Stimulated activated CD4-positive, alpha-beta T cell treated with anti-CD3 and anti-CD28 coated beads, Interleukin-1b, Interleukin-23, amount 100 ng/mL, for 48 hours (primary cell): Measurements from ENCODE around the gene NCOA6.
"Not testable (repeated sequence)": the region's sequence is repeated elsewhere in the genome, so short reads cannot be mapped to it uniquely, and the experiment has no call there.

Experiments used
- DNase-seq: peaks from one replicate; pipeline ENCODE4 v3.0.0-alpha.2; 2020

Gene NCOA6

DNA sequence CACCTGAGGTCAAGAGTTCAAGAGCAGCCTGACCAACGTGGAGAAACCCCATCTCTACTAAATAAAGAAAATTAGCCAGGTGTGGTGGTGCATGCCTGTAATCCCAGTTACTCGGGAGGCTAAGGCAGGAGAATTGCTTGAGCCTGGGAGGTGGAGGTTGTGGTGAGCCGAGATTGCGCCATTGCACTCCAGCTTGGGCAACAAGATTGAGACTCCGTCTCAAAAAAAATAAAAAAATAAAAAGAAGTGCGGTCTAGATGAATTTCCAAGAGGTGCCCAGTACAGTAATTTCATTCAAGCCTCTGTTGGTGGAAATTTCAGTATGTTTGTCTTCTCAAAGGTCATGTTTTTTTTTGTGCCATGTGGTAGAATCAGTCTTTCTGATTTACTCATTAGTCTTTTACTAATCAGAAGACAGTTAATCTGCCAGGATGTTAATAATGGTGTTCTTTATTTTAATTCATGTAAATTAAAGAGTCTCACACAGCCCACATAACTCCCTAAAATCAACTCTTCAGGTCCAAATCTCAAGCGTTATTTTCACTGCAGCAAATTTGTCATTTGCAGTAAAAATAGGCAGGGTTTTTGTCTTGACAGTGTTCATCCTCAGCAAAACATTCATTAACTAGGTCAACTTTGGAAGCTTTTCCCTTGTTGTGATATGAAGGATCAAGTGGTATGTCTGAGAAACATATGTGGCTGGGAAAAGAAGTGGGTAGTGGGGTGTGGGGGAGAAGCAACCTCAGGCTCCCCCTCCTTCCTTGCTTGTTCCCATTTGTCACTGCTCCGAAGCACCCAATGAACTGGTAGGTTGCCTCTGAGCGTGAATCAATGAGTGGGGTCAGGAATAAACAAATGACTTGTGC lies 108.0 kb downstream of the NCOA6 start:
- no peak for DNase-seq

GRCh38 chr20:34716921-34717229 lies 108.6 kb downstream of the NCOA6 start:
- no peak for DNase-seq

GRCh38 chr20:34715384-34715783 lies 110.1 kb downstream of the NCOA6 start:
- DNase-seq, result no peak

GRCh38 chr20:34713944-34714515 lies 111.4 kb downstream of the NCOA6 start:
- not testable (repeated sequence) for DNase-seq

GRCh38 chr20:34713194-34713943 lies 112.1 kb downstream of the NCOA6 start:
- DNase-seq, result peak; percentile 8

DNA sequence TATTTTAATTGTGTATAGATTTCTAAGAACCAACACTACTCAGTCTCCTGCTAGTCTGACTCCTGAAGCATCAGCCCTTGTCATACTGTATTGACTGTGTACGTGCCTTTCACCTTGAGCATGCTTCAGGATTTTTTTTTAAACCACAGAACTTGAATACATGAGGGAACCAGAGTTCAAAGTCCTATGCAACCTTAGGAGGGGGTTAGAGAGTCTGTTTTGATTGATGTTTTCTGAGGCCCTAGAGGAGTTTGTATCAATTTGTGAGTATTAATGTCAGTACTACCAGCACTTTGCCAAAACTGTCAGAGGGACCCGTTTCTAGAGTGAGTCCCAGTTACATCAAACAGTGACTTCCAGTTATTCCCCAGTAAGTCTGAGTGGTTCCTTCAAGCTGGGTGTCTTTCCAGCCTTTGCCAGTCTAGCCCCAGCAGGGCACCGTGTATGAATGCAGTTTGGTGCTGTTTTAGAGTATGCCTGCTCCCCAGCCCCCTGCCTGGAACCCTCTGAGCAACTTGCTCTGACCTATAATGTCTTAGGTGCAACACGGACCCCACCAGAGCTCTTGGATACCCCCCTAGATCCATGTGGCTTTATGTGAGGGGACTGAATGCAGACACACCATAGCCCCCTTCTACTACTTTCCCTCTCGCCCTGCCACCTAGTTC lies 112.8 kb downstream of the NCOA6 start:
- no peak for DNase-seq

GRCh38 chr20:34711813-34712430 lies 113.5 kb downstream of the NCOA6 start:
- DNase-seq, result no peak

GRCh38 chr20:34710861-34711574 lies 114.4 kb downstream of the NCOA6 start:
- DNase-seq, result no peak

- no peak for DNase-seq
These were observed 114.9 kb downstream of the NCOA6 start for GRCh38 chr20:34710568-34710839.

- DNase-seq, result no peak
These were observed 115.5 kb downstream of the NCOA6 start for GRCh38 chr20:34709831-34710567.

DNA sequence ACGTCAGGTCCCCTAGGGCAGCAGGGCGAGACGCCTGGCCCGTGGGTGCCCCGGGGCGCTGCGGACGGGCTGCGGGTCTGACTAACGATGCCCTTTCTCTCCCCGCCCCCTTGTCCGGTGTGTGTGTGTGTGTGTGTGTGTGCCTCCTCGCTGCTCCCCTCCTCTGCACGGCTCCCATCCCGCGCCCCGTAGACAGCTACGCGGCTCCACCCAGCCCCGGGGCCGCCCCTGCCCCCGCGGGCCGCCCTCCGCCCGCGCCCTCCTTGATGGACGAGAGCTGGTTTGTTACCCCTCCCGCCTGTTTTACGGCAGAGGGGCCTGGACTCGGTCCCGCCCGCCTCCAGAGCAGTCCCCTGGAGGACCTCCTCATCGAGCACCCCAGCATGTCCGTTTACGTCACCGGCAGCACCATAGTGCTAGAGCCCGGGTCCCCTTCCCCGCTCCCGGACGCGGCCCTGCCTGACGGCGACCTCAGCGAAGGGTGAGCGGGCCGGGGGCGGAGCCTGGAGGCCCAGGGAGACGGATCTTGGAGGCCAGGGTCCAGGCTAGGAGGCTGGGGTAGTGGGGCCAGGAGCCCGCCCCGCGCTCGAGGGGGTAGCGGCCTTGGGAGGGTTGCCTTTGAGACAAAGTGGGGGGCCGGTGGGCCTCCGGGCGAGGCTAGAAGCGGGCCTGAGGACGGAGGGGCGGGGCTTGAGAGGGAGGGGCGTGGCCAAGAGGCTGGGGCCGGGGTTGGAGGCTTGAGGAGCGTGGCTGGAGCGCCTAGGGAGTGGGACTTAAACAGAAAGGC lies 116.2 kb downstream of the NCOA6 start:
- DNase-seq, result peak; percentile 85

DNA sequence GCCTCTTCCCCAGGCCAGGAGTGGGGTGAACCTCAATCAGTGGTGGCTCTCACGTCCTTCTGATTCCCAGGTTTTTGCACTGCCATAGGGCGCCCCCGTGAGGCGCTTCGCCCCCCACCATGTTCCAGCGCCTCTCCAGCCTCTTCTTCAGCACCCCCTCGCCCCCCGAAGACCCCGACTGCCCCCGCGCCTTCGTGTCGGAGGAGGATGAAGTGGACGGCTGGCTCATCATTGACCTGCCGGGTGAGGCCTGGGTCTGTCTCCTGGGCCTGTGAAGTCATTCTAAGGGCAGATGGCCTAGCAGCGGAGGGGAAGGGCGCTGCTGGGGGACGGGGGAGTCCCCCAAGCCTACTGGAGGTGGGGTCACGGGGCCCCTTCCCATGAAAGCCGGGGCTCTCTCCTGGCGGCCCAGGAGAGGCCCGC lies 116.8 kb downstream of the NCOA6 start:
- peak; percentile 42 for DNase-seq

- DNase-seq, result no peak
These were observed 118.3 kb downstream of the NCOA6 start for GRCh38 chr20:34706912-34707784.

- DNase-seq, result no peak
These were observed 119.1 kb downstream of the NCOA6 start for GRCh38 chr20:34706302-34706875.

DNA sequence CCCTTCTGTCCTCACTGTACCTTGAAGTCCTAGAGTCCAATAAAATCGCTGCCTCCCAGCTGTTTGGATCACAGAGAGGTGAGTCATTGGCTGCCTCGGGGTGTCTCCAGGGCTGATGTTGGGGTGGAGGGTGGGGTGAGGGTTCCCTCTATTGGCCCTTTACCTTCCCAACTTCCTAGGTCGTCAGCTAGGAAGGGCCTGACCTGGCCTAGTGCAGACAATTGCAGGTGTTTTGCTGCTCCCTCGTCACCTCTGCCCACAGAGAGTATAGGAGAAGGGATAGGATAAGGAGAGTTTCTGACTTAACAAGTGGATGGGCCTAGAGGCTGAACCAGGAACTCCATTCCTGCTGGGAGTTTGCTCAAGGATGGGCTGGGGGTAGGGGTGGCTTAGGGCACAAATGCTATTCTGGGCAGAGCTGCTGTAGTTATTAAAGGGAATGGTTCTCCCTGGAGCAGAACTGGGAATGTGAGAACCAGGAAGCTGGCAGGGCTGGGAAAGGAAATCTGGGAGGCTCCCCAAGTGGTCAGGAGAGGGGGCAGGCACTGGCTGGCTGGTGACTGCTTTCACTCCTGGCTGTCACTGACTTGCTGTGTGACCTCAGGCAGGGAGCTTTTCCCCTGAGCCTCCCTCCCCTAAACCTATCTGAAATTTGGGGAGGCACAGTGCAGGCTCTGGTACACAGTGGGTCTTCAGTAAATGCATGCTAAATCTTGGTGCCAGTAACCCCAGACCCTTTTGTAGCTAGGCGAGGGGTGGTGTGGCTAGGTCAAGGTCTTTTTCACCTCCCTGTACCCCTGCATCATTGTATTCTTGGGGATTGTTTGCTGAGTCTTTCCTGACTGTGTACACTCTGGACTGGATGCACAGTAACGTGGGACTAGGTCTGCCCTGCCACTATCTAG lies 119.8 kb downstream of the NCOA6 start:
- peak; percentile 15 for DNase-seq

- no peak for DNase-seq
These were observed 120.4 kb downstream of the NCOA6 start for GRCh38 chr20:34705008-34705396.

DNA sequence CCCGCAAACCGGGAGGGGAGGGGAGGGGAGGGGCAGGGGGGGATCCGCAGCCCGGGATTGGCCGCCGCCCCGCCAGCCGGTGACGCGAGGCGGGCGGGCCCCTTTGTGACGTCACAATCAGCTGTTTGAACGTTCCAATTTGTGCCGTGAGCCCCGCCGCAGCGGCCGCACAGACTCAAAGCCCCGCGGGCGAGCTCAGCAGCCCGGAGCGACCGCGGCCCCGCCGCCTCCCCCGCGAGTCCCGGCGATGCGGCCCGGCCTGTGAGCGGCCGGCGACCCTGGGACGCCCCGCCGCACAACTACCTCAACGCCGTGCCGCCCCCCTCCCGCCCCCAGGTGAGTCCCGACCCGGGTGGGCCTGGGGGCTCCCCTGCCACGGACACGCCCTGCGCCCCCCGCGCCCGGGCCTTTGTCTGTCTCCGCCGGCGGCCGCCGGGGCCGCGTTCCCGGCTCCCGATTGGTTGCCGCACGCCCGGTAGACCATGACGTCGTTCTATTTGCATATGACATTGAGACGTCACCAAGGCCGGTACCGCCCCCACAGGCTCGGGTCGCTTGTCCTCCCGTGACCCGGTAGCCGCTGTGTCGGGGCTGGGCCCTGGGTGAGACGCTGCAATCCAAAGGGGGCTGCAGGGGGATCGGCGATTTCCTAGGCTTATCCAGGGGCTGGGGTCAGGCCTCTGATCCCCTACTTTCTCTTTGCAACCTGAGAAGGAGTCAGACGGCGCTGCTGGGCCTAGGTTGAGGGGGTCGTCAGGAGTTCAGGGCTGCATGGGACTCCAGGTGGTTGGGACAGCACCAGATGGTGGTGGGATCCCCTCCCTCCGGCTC lies 121.1 kb downstream of the NCOA6 start, which contains the start of gene TP53INP2:
TP53INP2 (plus strand) TSS at position 168 of the 831 bp plus-strand sequence. CDS start 4,396 bp downstream, outside the sequence.
- peak; percentile 83 for DNase-seq
